RWPE2 (cell line): Measurements from ENCODE around the gene RASL10A.
A peak's percentile ranks its signal among the peaks of the same experiment; 100 is the strongest.

ENCODE experiments used
- ATAC-seq: fragments of 200-7000 bp; cut with Tn5 transposase; 3 replicates; pipeline ENCODE4 v1.9.1; 2021; ENCODE audit warnings: low read depth
- DNase-seq: peaks from one replicate; pipeline ENCODE4 v3.0.0-alpha.2; 2020; ENCODE audit warnings: low spot score
- H3K27ac ChIP-seq: fragments of 450-650 bp; 2 replicates; pipeline ENCODE4 v1.5.1; 2017; ENCODE audit warnings: mild to moderate bottlenecking; ENCODE audit not compliant: poor library complexity, severe bottlenecking
- H3K27me3 ChIP-seq: fragments of 250-450 bp; sonication (Bioruptor Pico); 2 replicates; pipeline ENCODE4 v1.5.1; 2021; ENCODE audit warnings: mild to moderate bottlenecking, moderate library complexity; ENCODE audit not compliant: insufficient read depth, poor library complexity, severe bottlenecking
- H3K36me3 ChIP-seq: fragments of 250-450 bp; sonication (Bioruptor Pico); 2 replicates; pipeline ENCODE4 v1.5.1; 2020; ENCODE audit warnings: low read depth, mild to moderate bottlenecking, moderate library complexity
- H3K4me1 ChIP-seq: fragments of 250-450 bp; sonication (Bioruptor Pico); 2 replicates; pipeline ENCODE4 v1.5.1; 2021; ENCODE audit warnings: mild to moderate bottlenecking, moderate library complexity; ENCODE audit not compliant: insufficient read depth, poor library complexity, severe bottlenecking
- H3K4me3 ChIP-seq: fragments of 250-450 bp; sonication (Bioruptor Pico); 2 replicates; pipeline ENCODE4 v1.5.1; 2021; ENCODE audit warnings: mild to moderate bottlenecking, moderate library complexity; ENCODE audit not compliant: severe bottlenecking
- H3K9me3 ChIP-seq: fragments of 250-450 bp; sonication (Bioruptor Pico); 2 replicates; pipeline ENCODE4 v1.5.1; 2021; ENCODE audit warnings: mild to moderate bottlenecking, moderate library complexity; ENCODE audit not compliant: severe bottlenecking
- TF ChIP-seq, protein P1 (sequence below): fragments of 450-650 bp; IDR thresholded peaks from one replicate; pipeline ENCODE4 v1.5.1; 2017; ENCODE audit warnings: mild to moderate bottlenecking, moderate library complexity; ENCODE audit not compliant: poor library complexity, severe bottlenecking

RASL10A gene

GRCh38 chr22:29302681-29303465, 12.6 kb downstream of the RASL10A start:
- no peak overlapping the region for H3K27ac ChIP-seq
- H3K9me3 ChIP-seq = no peaks in the 10 kb centered on the region
- no peak overlapping the region for H3K4me3 ChIP-seq
- TF ChIP-seq, protein P1, sequence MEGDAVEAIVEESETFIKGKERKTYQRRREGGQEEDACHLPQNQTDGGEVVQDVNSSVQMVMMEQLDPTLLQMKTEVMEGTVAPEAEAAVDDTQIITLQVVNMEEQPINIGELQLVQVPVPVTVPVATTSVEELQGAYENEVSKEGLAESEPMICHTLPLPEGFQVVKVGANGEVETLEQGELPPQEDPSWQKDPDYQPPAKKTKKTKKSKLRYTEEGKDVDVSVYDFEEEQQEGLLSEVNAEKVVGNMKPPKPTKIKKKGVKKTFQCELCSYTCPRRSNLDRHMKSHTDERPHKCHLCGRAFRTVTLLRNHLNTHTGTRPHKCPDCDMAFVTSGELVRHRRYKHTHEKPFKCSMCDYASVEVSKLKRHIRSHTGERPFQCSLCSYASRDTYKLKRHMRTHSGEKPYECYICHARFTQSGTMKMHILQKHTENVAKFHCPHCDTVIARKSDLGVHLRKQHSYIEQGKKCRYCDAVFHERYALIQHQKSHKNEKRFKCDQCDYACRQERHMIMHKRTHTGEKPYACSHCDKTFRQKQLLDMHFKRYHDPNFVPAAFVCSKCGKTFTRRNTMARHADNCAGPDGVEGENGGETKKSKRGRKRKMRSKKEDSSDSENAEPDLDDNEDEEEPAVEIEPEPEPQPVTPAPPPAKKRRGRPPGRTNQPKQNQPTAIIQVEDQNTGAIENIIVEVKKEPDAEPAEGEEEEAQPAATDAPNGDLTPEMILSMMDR = no peak
- peaks cover 26% of the 10 kb centered on the region for H3K36me3 ChIP-seq
- H3K4me1 ChIP-seq = peaks cover 2% of the 10 kb centered on the region
- H3K27me3 ChIP-seq = no peaks in the 10 kb centered on the region
- ATAC-seq = no peak
- DNase-seq = no peak

DNA sequence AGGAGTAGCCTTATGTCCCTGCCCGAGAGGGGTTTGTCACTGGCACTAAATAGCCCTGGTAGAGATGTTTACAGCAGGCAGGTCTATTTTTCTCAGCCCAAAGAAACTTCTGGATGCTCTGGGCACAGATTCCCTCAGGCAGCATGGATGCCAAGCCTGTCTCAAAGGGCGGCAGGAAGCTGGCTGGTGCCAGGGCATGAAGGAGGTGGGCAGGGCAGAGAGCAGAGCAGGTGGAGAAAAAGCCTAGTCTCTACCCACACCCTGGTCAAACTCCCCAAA, 13.2 kb downstream of the RASL10A start:
- ATAC-seq = no peak
- no peak for DNase-seq
- Histone ChIP-seq H3K9me3 (no peaks in the 10 kb centered on the region), H3K4me3 (no peak overlapping the region), H3K27me3 (no peaks in the 10 kb centered on the region), H3K36me3 (peaks cover 31% of the 10 kb centered on the region), H3K27ac (no peak overlapping the region), H3K4me1 (no peaks in the 10 kb centered on the region)
- TF ChIP-seq, protein P1 = no peak

DNA sequence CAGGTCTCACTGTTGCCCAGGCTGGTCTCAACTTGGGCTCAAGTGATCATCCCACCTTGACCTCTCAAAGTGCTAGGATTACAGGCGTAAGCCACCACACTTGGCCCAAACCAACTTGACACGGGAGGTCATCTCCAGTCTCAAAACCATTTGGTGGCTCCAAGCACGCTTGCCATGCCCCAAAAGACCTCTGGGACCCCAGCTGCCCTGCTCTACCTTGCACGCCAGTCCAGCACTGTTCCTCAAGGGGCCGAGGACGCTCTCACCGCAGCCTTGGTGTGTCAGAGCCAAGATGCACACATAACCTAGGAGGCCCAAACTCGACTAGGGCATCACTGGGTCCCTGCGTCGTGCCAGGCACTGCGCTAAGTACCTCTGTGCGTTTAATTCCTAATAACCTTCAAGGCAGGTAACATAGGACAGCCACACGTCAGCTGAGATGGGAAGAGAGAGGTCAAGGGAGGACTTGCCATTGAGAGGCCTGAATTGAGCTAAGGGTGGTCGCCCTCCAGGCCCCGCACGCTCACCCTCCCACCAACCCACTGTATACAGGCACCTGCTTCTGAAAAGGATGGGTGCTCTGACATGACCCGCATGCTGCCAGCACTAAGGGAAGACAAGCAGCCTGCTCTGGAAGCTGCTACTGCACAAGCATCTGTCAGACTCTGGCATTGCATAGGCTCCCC, 13.6 kb downstream of the RASL10A start:
- no peak overlapping the region for H3K4me3 ChIP-seq
- DNase-seq (no peak), ATAC-seq (no peak)
- no peak overlapping the region for H3K27ac ChIP-seq
- H3K9me3 ChIP-seq = no peaks in the 10 kb centered on the region
- H3K27me3 ChIP-seq = no peaks in the 10 kb centered on the region
- TF ChIP-seq, protein P1 = no peak
- H3K36me3 ChIP-seq = peaks cover 36% of the 10 kb centered on the region
- no peaks in the 10 kb centered on the region for H3K4me1 ChIP-seq

GRCh38 chr22:29300807-29301601, 14.5 kb downstream of the RASL10A start:
- peaks cover 45% of the 10 kb centered on the region for H3K36me3 ChIP-seq
- ATAC-seq (peak; percentile 15; the same call in 2 of the 3 replicates), DNase-seq (no peak)
- no peaks in the 10 kb centered on the region for H3K9me3 ChIP-seq
- H3K4me3 ChIP-seq = no peak overlapping the region
- H3K4me1 ChIP-seq = no peaks in the 10 kb centered on the region
- TF ChIP-seq, protein P1 = no peak
- no peak overlapping the region for H3K27ac ChIP-seq
- no peaks in the 10 kb centered on the region for H3K27me3 ChIP-seq

- Histone ChIP-seq H3K27me3 (no peaks in the 10 kb centered on the region), H3K4me3 (no peak overlapping the region), H3K4me1 (no peaks in the 10 kb centered on the region), H3K9me3 (no peaks in the 10 kb centered on the region), H3K36me3 (peaks cover 51% of the 10 kb centered on the region), H3K27ac (no peak overlapping the region)
- TF ChIP-seq, protein P1 = no peak
- DNase-seq (no peak), ATAC-seq (no peak)
Measured at GRCh38 chr22:29300467-29300806, 15.1 kb downstream of the RASL10A start.
